GM18499 (cell line): ENCODE measurements around the gene SCYL2.

Source experiments
- ATAC-seq: cut with Tn5 transposase; IDR thresholded peaks from one replicate; pipeline ENCODE4 v1.9.1; 2021; ENCODE audit warnings: moderate number of reproducible peaks; ENCODE audit not compliant: insufficient read depth, unreplicated experiment

The SCYL2 gene

DNA sequence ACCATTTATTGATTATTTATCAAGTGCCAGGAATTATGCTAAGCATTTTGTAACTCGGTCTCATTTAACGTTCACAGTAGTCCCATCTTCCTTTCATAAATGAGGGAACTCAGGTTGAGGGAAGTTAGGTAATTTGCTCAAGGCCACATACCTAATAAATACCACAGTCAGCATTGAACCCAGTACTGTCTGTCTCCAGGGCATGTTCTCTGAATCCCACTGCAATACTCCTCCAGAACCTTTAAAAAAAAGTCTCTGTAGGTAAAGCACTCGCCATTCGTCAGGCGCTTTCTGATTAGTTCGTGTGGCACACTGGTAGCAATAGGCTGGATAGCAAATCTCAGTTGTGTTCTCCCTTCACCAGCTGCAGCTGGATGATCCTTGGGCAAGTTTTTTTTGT lies 104.2 kb downstream of the SCYL2 start:
- ATAC-seq: no peak

DNA sequence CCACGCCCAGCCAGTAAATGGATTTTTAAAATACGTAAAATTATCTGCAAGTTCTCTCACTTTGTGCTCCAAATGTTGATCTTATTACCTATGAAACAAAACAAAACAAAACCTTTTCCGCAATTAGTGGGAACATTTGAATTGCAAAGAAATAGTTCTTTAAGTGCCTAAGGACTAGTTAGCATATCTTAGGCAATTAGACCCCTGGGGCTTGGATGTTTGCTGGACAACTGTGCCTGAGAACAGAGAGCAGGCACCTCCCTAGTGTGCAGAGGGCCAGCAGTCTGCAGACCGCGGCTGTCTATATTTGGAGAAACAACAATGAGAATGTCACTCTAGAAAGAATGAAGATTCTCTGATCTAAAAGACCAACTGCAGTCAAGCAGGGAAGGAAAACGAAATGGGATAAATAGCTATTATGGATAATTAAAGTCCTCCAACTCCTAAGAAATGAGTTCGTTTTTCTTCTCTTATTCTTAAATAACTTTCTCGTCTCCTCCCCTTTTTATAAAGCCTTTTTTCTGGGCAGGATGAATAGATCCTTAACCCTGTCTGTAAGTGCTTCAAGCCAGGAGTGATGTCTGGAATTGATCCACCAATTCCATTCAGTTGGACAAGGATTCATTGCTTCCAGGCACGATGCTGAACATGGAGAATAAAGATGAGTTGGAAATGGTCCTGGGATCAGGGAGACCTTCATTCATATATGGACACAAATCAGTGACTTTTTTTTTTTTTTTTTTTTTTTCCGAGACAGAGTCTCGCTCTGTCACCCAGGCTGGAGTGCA lies 106.1 kb downstream of the SCYL2 start:
- ATAC-seq: no peak

DNA sequence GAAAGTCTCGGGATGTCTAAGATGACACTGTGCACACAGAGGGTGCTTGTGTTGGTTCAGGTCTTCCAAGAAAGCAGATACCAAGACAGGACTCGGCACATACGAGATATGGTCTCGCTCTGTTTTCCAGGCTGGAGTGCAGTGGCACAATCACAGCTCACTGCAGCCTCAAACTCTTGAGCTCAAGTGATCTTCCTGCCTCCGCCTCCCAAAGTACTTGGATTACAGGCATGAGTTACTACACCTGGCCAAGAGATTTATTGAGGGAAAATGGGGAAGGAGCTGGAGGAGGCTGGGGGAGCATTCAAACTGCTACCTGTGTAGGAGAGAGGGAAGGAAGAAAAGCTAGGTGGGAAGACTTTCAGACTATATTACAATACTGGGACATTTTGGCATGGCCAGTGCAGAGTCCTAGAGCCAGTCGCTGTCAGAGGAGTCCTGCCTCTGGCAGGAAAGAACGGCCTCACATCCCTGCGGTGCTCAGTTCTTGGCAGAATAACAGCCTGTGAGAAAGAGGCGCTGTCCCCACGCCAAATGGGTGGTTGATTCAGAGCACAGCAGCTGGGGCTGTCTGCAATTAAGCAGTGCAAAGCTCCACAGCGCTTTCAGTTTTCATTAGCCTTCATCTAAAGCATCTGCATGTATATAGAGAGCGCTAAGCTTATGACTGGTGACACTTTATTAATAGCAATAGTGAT lies 108.2 kb downstream of the SCYL2 start:
- ATAC-seq: no peak

DNA sequence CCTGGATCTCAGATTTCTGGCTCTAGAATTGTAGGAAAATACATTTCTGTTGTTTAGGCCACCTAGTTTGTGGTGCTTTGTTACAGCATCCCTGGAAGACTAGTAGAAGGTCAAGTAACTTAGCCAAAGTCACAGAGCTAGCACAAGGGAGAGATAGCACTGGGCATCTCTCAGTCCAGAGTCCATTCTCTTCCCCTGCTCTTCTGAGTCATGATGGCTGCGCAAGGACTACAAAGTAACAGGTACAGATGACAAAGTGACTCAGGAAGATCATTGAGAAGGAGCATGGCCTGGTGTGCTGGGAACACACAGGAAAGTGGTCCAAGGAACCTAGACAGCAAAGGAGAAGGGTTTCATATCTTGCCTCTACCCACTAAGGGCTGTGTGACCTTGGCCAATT lies 109.2 kb downstream of the SCYL2 start:
- no peak for ATAC-seq

DNA sequence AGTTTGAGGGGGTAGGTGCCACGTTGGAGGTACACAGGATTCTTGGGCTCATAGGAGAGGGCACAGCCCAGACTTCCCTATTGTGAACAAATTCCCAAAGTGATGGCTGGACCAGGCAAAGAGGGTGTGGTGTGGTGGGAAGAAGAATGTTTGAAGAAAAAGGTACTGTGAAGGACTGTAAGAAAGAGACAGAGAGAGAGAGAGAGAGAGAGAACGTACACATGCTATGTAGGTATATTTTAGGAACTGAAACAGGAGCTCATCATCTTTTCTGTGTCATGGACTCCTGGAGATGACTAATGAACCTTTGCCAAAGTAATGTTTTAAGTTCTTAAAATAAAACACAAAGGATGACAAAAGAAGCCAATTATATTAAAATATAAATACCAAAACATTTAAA lies 114.4 kb downstream of the SCYL2 start:
- no peak for ATAC-seq

DNA sequence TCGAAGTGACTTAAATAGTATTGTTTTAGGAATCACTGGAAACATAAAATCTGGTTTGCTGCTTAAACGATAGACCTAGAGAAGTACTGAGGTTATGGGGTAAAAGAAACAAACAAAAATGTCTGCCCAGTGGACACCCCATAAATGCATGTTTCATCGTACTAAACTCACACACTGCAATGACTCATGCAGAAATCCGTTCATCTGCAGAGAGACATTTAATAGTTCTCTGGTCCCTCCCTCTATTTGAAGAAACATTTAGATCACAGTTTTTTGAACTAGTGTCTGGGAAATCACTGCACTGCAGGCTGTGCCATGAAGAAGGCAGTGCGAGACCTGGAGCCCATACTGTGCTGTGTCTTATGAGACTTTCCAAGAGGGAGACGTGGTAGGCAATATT lies 115.4 kb downstream of the SCYL2 start:
- no peak for ATAC-seq

DNA sequence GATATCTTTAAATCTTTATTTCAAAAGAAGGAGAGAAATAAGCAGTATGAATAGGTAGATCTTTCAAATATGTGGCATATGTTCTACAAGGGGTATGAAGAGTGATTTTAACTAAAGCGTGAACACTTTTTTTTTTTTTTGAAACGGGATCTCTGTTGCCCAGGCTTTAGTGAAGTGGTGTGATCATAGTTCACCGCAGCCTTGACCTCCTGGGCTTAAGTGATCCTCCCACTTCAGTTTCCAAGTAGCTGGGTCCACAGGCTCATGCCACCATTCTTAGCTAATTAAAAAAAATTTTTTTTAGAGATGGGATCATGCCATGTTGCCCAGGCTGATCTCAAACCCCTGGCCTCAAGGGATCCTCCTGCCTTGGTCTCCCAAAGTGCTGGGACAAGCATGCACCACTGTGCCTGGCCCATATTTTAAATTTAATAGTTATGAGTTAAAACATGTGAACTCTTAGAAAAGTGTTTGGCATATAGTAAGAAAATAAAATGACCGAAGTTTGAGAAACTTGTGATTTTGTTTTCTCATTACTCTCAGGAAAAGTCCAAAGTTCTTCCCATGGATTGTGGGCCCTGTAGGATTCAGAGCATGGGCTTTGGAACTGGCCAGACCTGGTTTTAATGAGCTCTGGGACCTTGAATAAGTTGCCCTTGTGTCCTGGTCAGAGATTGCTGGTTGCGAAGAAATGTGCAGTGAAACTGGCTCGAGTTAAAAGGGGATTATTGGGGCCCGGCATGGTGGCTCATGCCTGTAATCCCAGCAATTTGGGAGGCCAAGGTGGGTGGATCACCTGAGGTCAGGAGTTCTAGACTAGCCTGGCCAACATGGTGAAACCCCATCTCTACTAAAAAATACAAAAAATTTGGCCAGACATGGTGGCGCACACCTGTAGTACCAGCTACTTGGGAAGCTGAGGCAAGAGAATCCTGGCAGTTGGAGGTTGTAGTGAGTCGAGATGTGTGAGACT lies 116.9 kb downstream of the SCYL2 start:
- ATAC-seq: no peak

DNA sequence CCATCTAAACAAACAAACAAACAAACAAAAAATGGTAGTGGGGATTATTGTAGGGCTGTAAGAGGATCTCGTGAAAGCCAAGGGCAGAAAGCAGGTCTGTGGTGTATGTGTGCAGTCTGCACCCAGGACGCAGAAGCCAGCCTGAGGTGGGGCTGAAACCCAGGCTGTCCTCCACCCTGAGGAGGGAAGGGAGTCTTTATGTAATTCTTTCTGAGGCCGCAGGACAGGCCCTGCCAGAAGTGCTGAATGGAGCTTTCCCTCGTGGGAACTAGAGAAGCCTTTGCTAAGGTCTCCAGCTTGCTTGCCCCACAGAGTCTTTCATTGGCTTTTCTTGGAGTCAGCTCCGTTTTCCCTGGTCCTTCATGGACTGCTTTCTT lies 117.6 kb downstream of the SCYL2 start:
- no peak for ATAC-seq

DNA sequence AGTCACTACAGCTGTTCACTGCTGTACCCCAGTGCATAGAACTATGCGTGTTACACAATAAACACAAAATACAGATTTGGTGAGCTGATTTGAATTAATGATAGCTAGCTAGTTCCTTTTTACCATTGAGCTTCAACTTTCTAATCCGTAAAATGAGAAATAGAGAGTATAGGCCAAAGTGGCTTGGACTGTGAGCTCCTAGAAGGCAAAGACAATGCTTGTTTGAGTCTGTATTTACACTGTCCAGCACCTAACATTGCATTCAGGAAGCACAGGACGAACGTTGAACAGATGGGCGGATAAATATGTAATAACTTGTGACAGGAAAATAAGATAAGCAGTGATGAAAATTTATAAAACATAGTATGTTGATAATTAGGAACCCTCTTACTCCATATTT lies 121.4 kb downstream of the SCYL2 start:
- no peak for ATAC-seq
